Epithelial cell of esophagus (primary cell): ENCODE data around the gene RPS21.

Experiments
- DNase-seq: peaks from one replicate; pipeline ENCODE4 v3.0.0; 2010; ENCODE audit warnings: low read depth
- H3K4me3 ChIP-seq: 2 replicates; pipeline ENCODE4 v1.5.1; 2011; ENCODE audit warnings: mild to moderate bottlenecking, low read length, control low read depth
- TF ChIP-seq, protein P1 (sequence below): IDR thresholded peaks from 2 replicates; pipeline ENCODE4 v1.5.1; 2011; ENCODE audit warnings: low read depth, mild to moderate bottlenecking, low read length, control low read depth, inconsistent platforms; ENCODE audit not compliant: insufficient read depth; ENCODE audit errors: missing control alignments

RPS21 gene

DNA sequence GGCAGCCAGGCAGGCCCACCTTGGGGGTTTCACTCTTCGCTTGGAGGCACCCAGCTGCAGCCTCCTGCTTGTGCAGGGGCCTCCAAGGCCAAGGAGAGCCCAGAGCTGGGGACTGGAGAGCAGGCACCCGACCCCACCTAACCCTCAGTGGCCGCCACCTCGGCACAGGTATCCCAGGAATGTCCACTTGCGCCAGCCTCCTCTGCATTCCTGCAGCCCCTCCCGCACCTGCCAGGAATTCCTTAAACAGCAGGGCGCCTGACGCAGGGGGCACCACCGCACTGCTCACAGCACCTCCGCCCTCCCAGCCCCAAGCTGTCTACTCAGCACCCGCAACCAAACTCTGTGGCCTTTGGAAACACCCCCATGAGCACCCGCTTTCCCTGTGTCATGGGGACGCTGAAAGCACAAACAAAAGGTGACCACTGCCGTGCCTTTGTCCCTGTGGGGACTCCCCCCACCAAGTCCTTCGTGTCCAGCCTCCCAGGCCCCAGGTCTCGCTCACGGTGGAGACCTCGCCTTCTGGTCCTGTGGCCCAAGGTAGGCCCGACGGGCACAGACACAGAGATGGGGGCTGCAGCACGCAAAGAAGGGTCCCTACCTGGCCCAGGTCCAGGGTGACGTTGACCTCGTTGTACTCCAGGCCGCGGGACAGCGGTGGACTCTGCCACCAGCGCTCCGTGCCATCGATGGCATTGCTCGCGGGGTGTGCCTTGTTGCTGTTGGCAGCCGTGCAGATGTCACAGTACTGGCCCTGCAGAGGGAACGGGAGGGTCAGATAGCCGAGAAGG lies 24.9 kb upstream of the RPS21 start:
- H3K4me3 ChIP-seq: peak overlapping the region; percentile 7
- TF ChIP-seq, protein P1, sequence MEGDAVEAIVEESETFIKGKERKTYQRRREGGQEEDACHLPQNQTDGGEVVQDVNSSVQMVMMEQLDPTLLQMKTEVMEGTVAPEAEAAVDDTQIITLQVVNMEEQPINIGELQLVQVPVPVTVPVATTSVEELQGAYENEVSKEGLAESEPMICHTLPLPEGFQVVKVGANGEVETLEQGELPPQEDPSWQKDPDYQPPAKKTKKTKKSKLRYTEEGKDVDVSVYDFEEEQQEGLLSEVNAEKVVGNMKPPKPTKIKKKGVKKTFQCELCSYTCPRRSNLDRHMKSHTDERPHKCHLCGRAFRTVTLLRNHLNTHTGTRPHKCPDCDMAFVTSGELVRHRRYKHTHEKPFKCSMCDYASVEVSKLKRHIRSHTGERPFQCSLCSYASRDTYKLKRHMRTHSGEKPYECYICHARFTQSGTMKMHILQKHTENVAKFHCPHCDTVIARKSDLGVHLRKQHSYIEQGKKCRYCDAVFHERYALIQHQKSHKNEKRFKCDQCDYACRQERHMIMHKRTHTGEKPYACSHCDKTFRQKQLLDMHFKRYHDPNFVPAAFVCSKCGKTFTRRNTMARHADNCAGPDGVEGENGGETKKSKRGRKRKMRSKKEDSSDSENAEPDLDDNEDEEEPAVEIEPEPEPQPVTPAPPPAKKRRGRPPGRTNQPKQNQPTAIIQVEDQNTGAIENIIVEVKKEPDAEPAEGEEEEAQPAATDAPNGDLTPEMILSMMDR: no peak
- DNase-seq: no peak

DNA sequence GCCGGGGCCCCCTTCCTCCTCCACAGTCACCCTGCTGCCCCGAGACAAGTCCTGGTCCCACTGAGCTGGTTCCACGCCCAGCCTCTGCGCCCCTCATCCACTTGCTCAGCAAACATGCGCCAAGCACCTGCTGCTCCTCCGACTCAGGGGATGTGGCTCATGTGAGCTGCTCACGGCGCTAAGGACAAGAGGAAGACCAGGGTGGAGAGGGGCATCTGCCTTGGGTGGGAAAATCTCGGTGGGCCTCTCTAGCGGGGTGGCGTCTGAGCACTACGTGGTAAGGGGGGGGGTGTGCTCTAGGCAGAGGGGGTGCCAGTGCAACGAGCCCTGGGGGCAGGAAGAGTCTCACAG lies 24.3 kb upstream of the RPS21 start:
- TF ChIP-seq, protein P1: no peak
- no peak for DNase-seq
- peak overlapping the region; percentile 94 for H3K4me3 ChIP-seq

DNA sequence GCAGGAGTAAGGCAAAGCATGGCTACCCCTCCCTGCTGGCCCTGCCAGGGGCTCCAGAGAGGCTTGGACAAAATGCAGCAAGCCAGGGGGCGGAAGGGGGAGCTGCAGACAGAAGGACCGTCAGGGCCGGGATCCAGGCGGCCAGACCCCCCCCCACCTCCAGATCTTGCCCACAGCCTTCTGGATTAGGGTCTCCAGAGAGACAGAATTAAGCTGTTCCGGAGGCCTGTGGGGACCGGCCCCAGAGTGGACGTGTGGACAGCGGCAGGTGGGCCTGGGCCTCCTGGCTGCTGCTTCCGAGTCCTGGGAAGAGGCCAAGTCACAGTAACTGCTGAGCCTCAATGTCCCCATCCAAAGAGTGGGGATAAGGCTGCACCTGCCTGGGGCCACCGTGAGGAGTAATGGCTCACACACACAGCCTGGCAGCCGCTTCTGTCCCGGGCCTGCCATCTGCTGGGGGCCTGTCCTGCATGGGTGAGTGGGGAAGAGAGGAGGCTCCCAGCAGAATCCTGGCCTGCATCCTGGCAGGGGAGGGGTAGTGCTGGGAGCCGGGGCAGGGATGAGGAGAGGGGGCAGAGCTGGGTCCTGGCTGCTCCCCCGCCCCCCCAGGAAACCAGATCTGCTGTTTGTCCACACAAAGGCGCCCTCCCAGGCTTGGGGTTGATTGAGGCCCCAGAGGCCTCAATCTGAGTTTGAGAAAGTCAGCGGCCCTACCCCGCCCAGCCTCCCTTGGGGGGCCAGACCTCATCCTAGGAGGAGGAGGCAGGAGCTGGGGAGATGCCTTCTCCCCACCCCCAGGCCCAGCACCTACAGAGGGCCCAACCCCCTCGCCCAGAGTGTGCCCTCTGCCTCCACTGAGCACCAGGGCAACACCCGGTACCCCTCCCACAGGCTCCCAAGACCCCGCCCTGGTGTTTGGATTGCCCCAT lies 23.6 kb upstream of the RPS21 start:
- TF ChIP-seq, protein P1: peak; percentile 19
- no peak for DNase-seq
- peak overlapping the region; percentile 94 for H3K4me3 ChIP-seq

DNA sequence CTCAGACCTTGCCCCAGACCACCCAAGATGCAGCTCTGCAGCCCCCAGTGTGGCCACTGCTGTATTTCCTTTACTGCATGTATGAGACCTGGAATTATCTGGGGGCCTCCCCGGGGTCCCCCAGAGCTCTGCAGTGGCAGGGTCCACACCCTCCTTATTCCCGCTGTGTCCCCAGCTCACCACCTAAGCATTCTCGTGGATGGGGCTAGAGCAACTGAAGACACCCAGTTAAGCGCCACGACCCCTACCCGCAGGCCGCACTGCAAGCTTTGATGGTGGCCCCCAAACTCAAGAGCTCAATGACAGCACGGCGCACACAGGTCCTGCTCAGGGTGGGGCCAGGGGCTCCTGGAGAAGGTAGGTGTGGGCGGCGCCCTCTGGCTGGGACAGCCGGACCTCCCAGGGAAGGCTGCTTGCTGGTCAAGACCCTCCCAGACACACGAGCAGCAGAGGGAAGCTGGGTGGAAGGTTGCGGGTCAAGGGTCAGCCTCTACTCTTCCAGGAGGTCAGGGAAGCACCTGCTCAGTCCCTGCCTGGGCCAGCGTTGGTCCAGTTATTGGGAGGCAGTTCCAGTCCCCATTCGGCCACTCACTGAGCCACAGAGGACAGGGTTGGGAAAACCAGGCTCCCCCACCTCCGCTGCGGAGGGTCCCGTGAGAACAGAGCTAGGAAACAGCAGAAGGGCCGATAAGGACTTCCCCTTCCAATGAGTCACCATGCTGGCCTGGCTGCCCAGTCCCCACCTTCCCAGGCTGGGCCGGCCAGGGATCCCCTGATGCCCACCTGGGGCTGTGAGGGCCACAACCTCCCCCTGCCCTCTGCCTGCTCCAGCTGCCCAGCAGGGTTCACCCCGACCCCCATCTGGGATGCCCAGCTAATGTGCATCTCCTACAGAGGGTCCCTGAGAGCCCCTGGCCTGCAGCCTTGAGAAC lies 22.7 kb upstream of the RPS21 start:
- no peak for DNase-seq
- H3K4me3 ChIP-seq: peak overlapping the region; percentile 94
- TF ChIP-seq, protein P1: no peak

DNA sequence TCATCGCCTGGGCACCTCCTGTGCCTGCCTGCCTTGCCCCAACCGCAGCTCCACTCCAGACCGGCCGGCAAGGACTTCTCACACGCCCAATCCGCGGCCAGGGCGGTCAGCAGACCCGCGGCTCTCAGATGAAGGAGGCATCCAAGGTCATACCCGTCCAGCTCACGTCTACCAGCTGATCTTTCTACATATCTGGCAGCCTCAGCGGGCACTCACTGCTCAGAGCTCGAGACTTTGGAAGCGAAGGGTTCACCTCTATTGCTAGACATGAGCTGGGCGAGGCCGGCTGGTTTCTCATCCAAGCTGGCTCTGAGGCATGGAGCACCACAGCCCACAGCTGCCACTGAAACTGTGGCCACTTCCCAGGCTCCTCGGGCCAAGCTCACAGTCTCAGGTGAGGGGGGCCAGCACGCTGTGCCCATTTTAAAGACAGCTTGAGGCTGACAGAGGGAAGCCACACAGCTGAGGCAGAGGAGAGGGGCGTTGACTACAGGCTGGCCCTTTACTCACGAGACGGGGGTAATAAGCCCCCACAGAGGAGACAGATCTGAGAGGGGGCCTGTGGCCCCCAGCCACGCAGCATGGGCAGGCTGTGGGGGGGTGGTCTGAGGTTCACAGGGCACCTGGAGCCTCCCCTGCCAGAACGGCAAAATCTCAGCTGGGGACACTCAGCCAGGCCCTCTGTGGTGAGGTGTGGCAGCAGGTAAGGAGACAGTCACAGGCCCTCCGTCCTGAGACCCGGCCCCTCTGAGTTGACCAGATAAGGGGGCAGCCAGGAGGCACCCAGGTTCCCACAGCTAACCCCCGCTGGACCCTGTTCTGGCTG lies 21.8 kb upstream of the RPS21 start:
- peak overlapping the region; percentile 94 for H3K4me3 ChIP-seq
- DNase-seq: no peak
- TF ChIP-seq, protein P1: no peak
